ENCODE measurements around the gene KRT9.

GRCh38 chr17:41595585-41595984 is 23.7 kb upstream of the KRT9 start:
- TF ChIP-seq POLR2AphosphoS5 (IDR thresholded peaks at IDR 0.05; ENCODE audit: insufficient read depth, low read depth, low read length) (no peak), CTCF (IDR thresholded peaks at IDR 0.05; ENCODE audit: extremely low read depth in 1 of 2, insufficient read depth in 1 of 2, low read depth in 1 of 2, low read length in 2 of 2) (no peak)

Measured in endothelial cell of umbilical vein (primary cell).